GM06990 (cell line): ENCODE results near the gene DBP.
"Not testable (repeated sequence)": the region's sequence is repeated elsewhere in the genome, so short reads cannot be mapped to it uniquely, and the experiment has no call there.

Experiments used
- DNase-seq: peaks from one replicate; pipeline ENCODE4 v3.0.0-alpha.2; 2011; ENCODE audit not compliant: insufficient read length; ENCODE audit errors: extremely low read depth
- H3K27me3 ChIP-seq: replicated peaks from 2 replicates; pipeline ENCODE4 v1.6.0; 2011; ENCODE audit warnings: low read length; ENCODE audit not compliant: control insufficient read depth, insufficient read depth
- H3K36me3 ChIP-seq: 2 replicates; pipeline ENCODE4 v1.5.1; 2011; ENCODE audit warnings: low read length; ENCODE audit not compliant: control insufficient read depth, insufficient read depth
- H3K4me3 ChIP-seq: replicated peaks from 2 replicates; pipeline ENCODE4 v1.5.1; 2011; ENCODE audit warnings: low read depth, mild to moderate bottlenecking, control low read depth, low read length
- CTCF ChIP-seq: IDR thresholded peaks from 2 replicates; pipeline ENCODE4 v1.5.1; 2011; ENCODE audit warnings: low read length, control low read depth, mild to moderate bottlenecking, inconsistent platforms; ENCODE audit not compliant: insufficient read depth, poor library complexity, severe bottlenecking

The DBP gene

GRCh38 chr19:48661711-48662090, 24.5 kb upstream of the DBP start:
- H3K36me3 ChIP-seq, result no peaks in the 10 kb centered on the region
- TF ChIP-seq CTCF, result no peak
- no peaks in the 10 kb centered on the region for H3K27me3 ChIP-seq
- H3K4me3 ChIP-seq, result no peak overlapping the region
- DNase-seq, result no peak

- Histone ChIP-seq H3K36me3 (no peaks in the 10 kb centered on the region), H3K27me3 (no peaks in the 10 kb centered on the region), H3K4me3 (no peak overlapping the region)
- TF ChIP-seq CTCF, result no peak
- peak; percentile 83 for DNase-seq
Measured at GRCh38 chr19:48660852-48661710, 23.9 kb upstream of the DBP start.

GRCh38 chr19:48659768-48660167, 22.6 kb upstream of the DBP start:
- H3K4me3 ChIP-seq, result no peak overlapping the region
- DNase-seq, result no peak
- H3K27me3 ChIP-seq, result no peaks in the 10 kb centered on the region
- no peak for TF ChIP-seq CTCF
- no peaks in the 10 kb centered on the region for H3K36me3 ChIP-seq

GRCh38 chr19:48658483-48658882, 21.3 kb upstream of the DBP start:
- Histone ChIP-seq H3K4me3 (no peak overlapping the region), H3K27me3 (no peaks in the 10 kb centered on the region), H3K36me3 (no peaks in the 10 kb centered on the region)
- TF ChIP-seq CTCF, result no peak
- no peak for DNase-seq

GRCh38 chr19:48657828-48658227, 20.6 kb upstream of the DBP start:
- not testable (repeated sequence) for DNase-seq, H3K4me3 ChIP-seq, H3K27me3 ChIP-seq, H3K36me3 ChIP-seq

GRCh38 chr19:48656840-48657474, 19.8 kb upstream of the DBP start:
- H3K36me3 ChIP-seq, result no peaks in the 10 kb centered on the region
- TF ChIP-seq CTCF, result no peak
- H3K27me3 ChIP-seq, result no peaks in the 10 kb centered on the region
- no peak for DNase-seq
- no peak overlapping the region for H3K4me3 ChIP-seq
